ENCODE data around the gene POU2F1.

GRCh38 chr1:167312871-167313270 is 92.2 kb downstream of the POU2F1 start:
- TF ChIP-seq POLR2AphosphoS5 (IDR thresholded peaks at IDR 0.05): no peak
- TF ChIP-seq POLR2A (IDR thresholded peaks at IDR 0.05): no peak

Measured in upper lobe of left lung (tissue), 4 donors.